DND-41 (cell line): ENCODE measurements around the gene PLEKHA8.

Experiments used
- EZH2 ChIP-seq: IDR thresholded peaks from 3 replicates; pipeline ENCODE4 v1.6.1; 2012; ENCODE audit warnings: borderline replicate concordance, low read depth, mild to moderate bottlenecking, moderate library complexity, low read length, inconsistent platforms; ENCODE audit not compliant: severe bottlenecking
- TF ChIP-seq, protein P1 (sequence below): IDR thresholded peaks from 2 replicates; pipeline ENCODE4 v1.5.1; 2012; ENCODE audit warnings: borderline replicate concordance, low read length, moderate library complexity, mild to moderate bottlenecking; ENCODE audit not compliant: poor library complexity, severe bottlenecking; ENCODE audit errors: extremely low read depth

DNA sequence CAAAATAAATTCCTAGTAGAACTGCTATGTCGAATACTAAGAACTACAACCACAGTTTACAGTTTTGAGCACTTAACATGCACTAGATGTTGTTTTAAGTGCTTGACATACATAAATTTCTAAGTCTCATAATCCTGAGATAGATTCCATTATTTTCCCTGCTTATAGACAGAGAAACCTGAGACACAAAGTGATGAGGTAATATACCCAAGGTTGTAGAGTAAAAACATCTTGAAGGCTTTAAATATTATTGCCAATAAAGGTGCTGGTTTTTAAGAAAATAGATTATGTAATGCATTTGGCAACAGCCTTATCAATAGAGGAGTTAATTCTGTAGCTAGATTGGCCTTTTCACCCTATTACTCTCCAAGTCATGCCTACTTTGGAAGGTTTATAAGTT, 48.2 kb downstream of the PLEKHA8 start:
- TF ChIP-seq, protein P1, sequence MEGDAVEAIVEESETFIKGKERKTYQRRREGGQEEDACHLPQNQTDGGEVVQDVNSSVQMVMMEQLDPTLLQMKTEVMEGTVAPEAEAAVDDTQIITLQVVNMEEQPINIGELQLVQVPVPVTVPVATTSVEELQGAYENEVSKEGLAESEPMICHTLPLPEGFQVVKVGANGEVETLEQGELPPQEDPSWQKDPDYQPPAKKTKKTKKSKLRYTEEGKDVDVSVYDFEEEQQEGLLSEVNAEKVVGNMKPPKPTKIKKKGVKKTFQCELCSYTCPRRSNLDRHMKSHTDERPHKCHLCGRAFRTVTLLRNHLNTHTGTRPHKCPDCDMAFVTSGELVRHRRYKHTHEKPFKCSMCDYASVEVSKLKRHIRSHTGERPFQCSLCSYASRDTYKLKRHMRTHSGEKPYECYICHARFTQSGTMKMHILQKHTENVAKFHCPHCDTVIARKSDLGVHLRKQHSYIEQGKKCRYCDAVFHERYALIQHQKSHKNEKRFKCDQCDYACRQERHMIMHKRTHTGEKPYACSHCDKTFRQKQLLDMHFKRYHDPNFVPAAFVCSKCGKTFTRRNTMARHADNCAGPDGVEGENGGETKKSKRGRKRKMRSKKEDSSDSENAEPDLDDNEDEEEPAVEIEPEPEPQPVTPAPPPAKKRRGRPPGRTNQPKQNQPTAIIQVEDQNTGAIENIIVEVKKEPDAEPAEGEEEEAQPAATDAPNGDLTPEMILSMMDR = no peak
- TF ChIP-seq EZH2 = no peak
